ENCODE results near the gene KRTAP5-7. TPM values are rescaled to one million over a fixed set of nuclear protein-coding genes. Genes with fewer than 3 reads are reported as not detected.
"Not testable (repeated sequence)": the region's sequence is repeated elsewhere in the genome, so short reads cannot be mapped to it uniquely, and the experiment has no call there.

Gene KRTAP5-7
- total RNA-seq (not detected), polyA plus RNA-seq (not detected)

GRCh38 chr11:71526796-71527575 lies at the start of gene KRTAP5-7:
Gene KRTAP5-7, plus strand, starts transcription at chr11:71527267. Its CDS starts 34 bp downstream, at chr11:71527301.
- not testable (repeated sequence) for H3K4me1 Mint-ChIP-seq; H3K27me3 Mint-ChIP-seq; H3K4me3 Mint-ChIP-seq; H3K9me3 ChIP-seq (ENCODE audit: control insufficient read depth in 2 of 2, low read length in 2 of 2); ATAC-seq (ENCODE audit: low read depth in 2 of 2); H3K4me3 ChIP-seq (ENCODE audit: low read depth, low read length); H3K4me1 ChIP-seq (ENCODE audit: control insufficient read depth, insufficient read depth, low read length, poor library complexity, severe bottlenecking); DNase-seq; H3K9me3 Mint-ChIP-seq; H3K36me3 ChIP-seq (ENCODE audit: control insufficient read depth, insufficient read depth, low read length); H3K27ac ChIP-seq (ENCODE audit: insufficient read depth, low read length, poor library complexity, severe bottlenecking); H3K27me3 ChIP-seq (ENCODE audit: control insufficient read depth, insufficient read depth, low read length); H3K36me3 Mint-ChIP-seq
- H3K27ac Mint-ChIP-seq, result peak within 1 kb of the TSS in 1 of 3 donors; percentile 41

GRCh38 chr11:71477641-71478527 lies 49.2 kb upstream of the KRTAP5-7 start:
- Mint-ChIP-seq H3K9me3 (no peaks in the 10 kb centered on the region), H3K27ac (peak overlapping the region in 1 of 3 donors; percentile 32), H3K27me3 (no peaks in the 10 kb centered on the region), H3K4me1 (no peaks in the 10 kb centered on the region), H3K36me3 (peaks cover 48% of the 10 kb centered on the region), H3K4me3 (no peak overlapping the region)
- Histone ChIP-seq H3K4me3 (ENCODE audit: low read depth, low read length) (no peak overlapping the region), H3K9me3 (ENCODE audit: control insufficient read depth in 2 of 2, low read length in 2 of 2) (no peaks in the 10 kb centered on the region), H3K4me1 (ENCODE audit: control insufficient read depth, insufficient read depth, low read length, poor library complexity, severe bottlenecking) (no peaks in the 10 kb centered on the region), H3K27me3 (ENCODE audit: control insufficient read depth, insufficient read depth, low read length) (no peaks in the 10 kb centered on the region), H3K36me3 (ENCODE audit: control insufficient read depth, insufficient read depth, low read length) (peaks cover 91% of the 10 kb centered on the region), H3K27ac (ENCODE audit: insufficient read depth, low read length, poor library complexity, severe bottlenecking) (no peak overlapping the region)
- DNase-seq (no peak), ATAC-seq (ENCODE audit: low read depth in 2 of 2) (no peak)

GRCh38 chr11:71478528-71478840 lies 48.6 kb upstream of the KRTAP5-7 start:
- H3K4me1 ChIP-seq (ENCODE audit: control insufficient read depth, insufficient read depth, low read length, poor library complexity, severe bottlenecking), result no peaks in the 10 kb centered on the region
- DNase-seq, result no peak
- H3K4me3 ChIP-seq (ENCODE audit: low read depth, low read length), result no peak overlapping the region
- no peaks in the 10 kb centered on the region for H3K9me3 Mint-ChIP-seq
- peaks cover 54% of the 10 kb centered on the region for H3K36me3 Mint-ChIP-seq
- H3K27ac Mint-ChIP-seq, result no peak overlapping the region
- ATAC-seq (ENCODE audit: low read depth in 2 of 2), result no peak
- H3K4me1 Mint-ChIP-seq, result no peaks in the 10 kb centered on the region
- no peaks in the 10 kb centered on the region for H3K27me3 ChIP-seq (ENCODE audit: control insufficient read depth, insufficient read depth, low read length)
- no peak overlapping the region for H3K27ac ChIP-seq (ENCODE audit: insufficient read depth, low read length, poor library complexity, severe bottlenecking)
- H3K9me3 ChIP-seq (ENCODE audit: control insufficient read depth in 2 of 2, low read length in 2 of 2), result no peaks in the 10 kb centered on the region
- H3K36me3 ChIP-seq (ENCODE audit: control insufficient read depth, insufficient read depth, low read length), result peaks cover 91% of the 10 kb centered on the region
- no peak overlapping the region for H3K4me3 Mint-ChIP-seq
- H3K27me3 Mint-ChIP-seq, result no peaks in the 10 kb centered on the region

- ATAC-seq (ENCODE audit: low read depth in 2 of 2), result no peak
- H3K4me3 ChIP-seq (ENCODE audit: low read depth, low read length), result no peak overlapping the region
- no peak overlapping the region for H3K27ac ChIP-seq (ENCODE audit: insufficient read depth, low read length, poor library complexity, severe bottlenecking)
- no peaks in the 10 kb centered on the region for H3K4me1 ChIP-seq (ENCODE audit: control insufficient read depth, insufficient read depth, low read length, poor library complexity, severe bottlenecking)
- peaks cover 97% of the 10 kb centered on the region for H3K36me3 ChIP-seq (ENCODE audit: control insufficient read depth, insufficient read depth, low read length)
- H3K27ac Mint-ChIP-seq, result no peak overlapping the region
- H3K9me3 Mint-ChIP-seq, result no peaks in the 10 kb centered on the region
- H3K9me3 ChIP-seq (ENCODE audit: control insufficient read depth in 2 of 2, low read length in 2 of 2), result no peaks in the 10 kb centered on the region
- no peaks in the 10 kb centered on the region for H3K27me3 Mint-ChIP-seq
- no peak overlapping the region for H3K4me3 Mint-ChIP-seq
- DNase-seq, result no peak
- peaks cover 69% of the 10 kb centered on the region for H3K36me3 Mint-ChIP-seq
- peaks cover 0 to 4% (median 0%) of the 10 kb centered on the region in 4 donors for H3K4me1 Mint-ChIP-seq
- no peaks in the 10 kb centered on the region for H3K27me3 ChIP-seq (ENCODE audit: control insufficient read depth, insufficient read depth, low read length)
These were observed 45.7 kb upstream of the KRTAP5-7 start for GRCh38 chr11:71481101-71481960.

- no peak overlapping the region for H3K4me3 Mint-ChIP-seq
- no peak for DNase-seq
These were observed 44.9 kb upstream of the KRTAP5-7 start for GRCh38 chr11:71482216-71482615.

GRCh38 chr11:71482746-71483364 lies 44.2 kb upstream of the KRTAP5-7 start:
- Mint-ChIP-seq H3K9me3 (no peaks in the 10 kb centered on the region), H3K27me3 (no peaks in the 10 kb centered on the region), H3K4me3 (peak overlapping the region in 1 of 4 donors; percentile 41), H3K4me1 (peaks cover 0 to 8% (median 3%) of the 10 kb centered on the region in 4 donors), H3K27ac (no peak overlapping the region), H3K36me3 (peaks cover 67% of the 10 kb centered on the region)
- Histone ChIP-seq H3K4me3 (ENCODE audit: low read depth, low read length) (no peak overlapping the region), H3K27ac (ENCODE audit: insufficient read depth, low read length, poor library complexity, severe bottlenecking) (no peak overlapping the region), H3K4me1 (ENCODE audit: control insufficient read depth, insufficient read depth, low read length, poor library complexity, severe bottlenecking) (no peaks in the 10 kb centered on the region), H3K9me3 (ENCODE audit: control insufficient read depth in 2 of 2, low read length in 2 of 2) (no peaks in the 10 kb centered on the region), H3K36me3 (ENCODE audit: control insufficient read depth, insufficient read depth, low read length) (peaks cover 88% of the 10 kb centered on the region), H3K27me3 (ENCODE audit: control insufficient read depth, insufficient read depth, low read length) (no peaks in the 10 kb centered on the region)
- no peak for DNase-seq
- ATAC-seq (ENCODE audit: low read depth in 2 of 2), result no peak

More at GRCh38 chr11:71482216-71482615, 44.9 kb upstream of the KRTAP5-7 start:
- no peaks in the 10 kb centered on the region for H3K4me1 ChIP-seq (ENCODE audit: control insufficient read depth, insufficient read depth, low read length, poor library complexity, severe bottlenecking)
- no peaks in the 10 kb centered on the region for H3K27me3 ChIP-seq (ENCODE audit: control insufficient read depth, insufficient read depth, low read length)
- no peak overlapping the region for H3K27ac ChIP-seq (ENCODE audit: insufficient read depth, low read length, poor library complexity, severe bottlenecking)
- peaks cover 93% of the 10 kb centered on the region for H3K36me3 ChIP-seq (ENCODE audit: control insufficient read depth, insufficient read depth, low read length)
- Mint-ChIP-seq H3K27me3 (no peaks in the 10 kb centered on the region), H3K36me3 (peaks cover 69% of the 10 kb centered on the region), H3K27ac (no peak overlapping the region), H3K4me1 (peaks cover 0 to 7% (median 2%) of the 10 kb centered on the region in 4 donors), H3K9me3 (no peaks in the 10 kb centered on the region)
- H3K4me3 ChIP-seq (ENCODE audit: low read depth, low read length), result no peak overlapping the region
- ATAC-seq (ENCODE audit: low read depth in 2 of 2), result no peak
- no peaks in the 10 kb centered on the region for H3K9me3 ChIP-seq (ENCODE audit: control insufficient read depth in 2 of 2, low read length in 2 of 2)

GRCh38 chr11:71483692-71484091 lies 43.4 kb upstream of the KRTAP5-7 start:
- H3K9me3 ChIP-seq (ENCODE audit: control insufficient read depth in 2 of 2, low read length in 2 of 2), result no peaks in the 10 kb centered on the region
- peaks cover 67% of the 10 kb centered on the region for H3K36me3 Mint-ChIP-seq
- H3K9me3 Mint-ChIP-seq, result no peaks in the 10 kb centered on the region
- peak overlapping the region in 1 of 3 donors; percentile 69 for H3K27ac Mint-ChIP-seq
- ATAC-seq (ENCODE audit: low read depth in 2 of 2) (no peak), DNase-seq (no peak)
- peaks cover 80% of the 10 kb centered on the region for H3K36me3 ChIP-seq (ENCODE audit: control insufficient read depth, insufficient read depth, low read length)
- H3K4me1 Mint-ChIP-seq, result peaks cover 0 to 14% (median 7%) of the 10 kb centered on the region in 4 donors
- H3K27ac ChIP-seq (ENCODE audit: insufficient read depth, low read length, poor library complexity, severe bottlenecking), result no peak overlapping the region
- H3K27me3 ChIP-seq (ENCODE audit: control insufficient read depth, insufficient read depth, low read length), result no peaks in the 10 kb centered on the region
- no peak overlapping the region for H3K4me3 Mint-ChIP-seq
- H3K4me3 ChIP-seq (ENCODE audit: low read depth, low read length), result no peak overlapping the region
- no peaks in the 10 kb centered on the region for H3K27me3 Mint-ChIP-seq
- no peaks in the 10 kb centered on the region for H3K4me1 ChIP-seq (ENCODE audit: control insufficient read depth, insufficient read depth, low read length, poor library complexity, severe bottlenecking)

All from CD4-positive, CD25-positive, alpha-beta regulatory T cell (primary cell).